Skeletal muscle cell (primary cell): ENCODE results near the gene CSGALNACT2.
A peak's percentile ranks its signal among the peaks of the same experiment; 100 is the strongest.

ENCODE experiments used
- DNase-seq: peaks from one replicate; pipeline ENCODE4 v3.0.0-alpha.2; 2010; ENCODE audit warnings: low read depth
- H3K4me3 ChIP-seq: 2 replicates; pipeline ENCODE4 v1.5.1; 2011; ENCODE audit warnings: low read depth, mild to moderate bottlenecking, control low read depth, low read length, moderate library complexity

CSGALNACT2 gene

DNA sequence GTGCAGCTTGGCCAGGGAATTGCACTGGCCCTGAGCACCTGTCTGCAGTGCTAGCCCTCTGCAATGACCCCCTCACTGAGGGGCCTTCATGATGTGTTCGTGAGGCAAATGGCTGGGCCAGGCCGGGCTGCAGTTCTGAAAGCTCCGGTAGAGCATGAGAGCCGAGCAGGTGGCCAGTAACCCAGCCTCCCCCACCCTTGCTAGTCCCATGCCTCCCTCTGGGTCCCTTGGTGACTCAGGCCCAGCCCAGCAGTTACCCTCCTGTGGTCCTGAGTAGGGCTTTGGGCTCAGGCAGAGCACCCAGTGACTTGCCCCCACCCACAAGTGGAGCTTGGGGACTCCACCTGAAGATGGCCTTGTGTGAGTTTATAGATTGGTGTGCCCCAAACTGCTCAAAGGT, 16.1 kb upstream of the CSGALNACT2 start:
- H3K4me3 ChIP-seq = no peak overlapping the region
- no peak for DNase-seq

DNA sequence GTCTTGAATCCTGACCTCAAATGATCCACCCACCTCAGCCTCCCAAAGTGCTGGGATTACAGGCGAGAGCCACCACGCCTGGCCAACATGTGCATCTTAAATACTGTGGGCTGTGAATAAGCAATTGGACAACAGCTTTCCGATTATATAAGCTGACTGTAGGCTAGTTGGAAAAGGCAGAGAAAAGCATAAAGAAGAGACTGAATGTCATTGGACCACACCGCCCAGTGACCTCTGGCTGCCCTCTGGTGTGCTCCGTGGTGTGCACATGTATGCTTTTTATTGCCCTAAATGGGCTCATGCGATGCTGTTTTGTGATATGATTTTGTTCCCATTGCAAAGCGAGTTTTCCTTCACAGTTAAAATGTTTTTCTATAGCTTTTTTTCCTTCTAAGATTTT, 15.4 kb upstream of the CSGALNACT2 start:
- DNase-seq = no peak
- H3K4me3 ChIP-seq = no peak overlapping the region

DNA sequence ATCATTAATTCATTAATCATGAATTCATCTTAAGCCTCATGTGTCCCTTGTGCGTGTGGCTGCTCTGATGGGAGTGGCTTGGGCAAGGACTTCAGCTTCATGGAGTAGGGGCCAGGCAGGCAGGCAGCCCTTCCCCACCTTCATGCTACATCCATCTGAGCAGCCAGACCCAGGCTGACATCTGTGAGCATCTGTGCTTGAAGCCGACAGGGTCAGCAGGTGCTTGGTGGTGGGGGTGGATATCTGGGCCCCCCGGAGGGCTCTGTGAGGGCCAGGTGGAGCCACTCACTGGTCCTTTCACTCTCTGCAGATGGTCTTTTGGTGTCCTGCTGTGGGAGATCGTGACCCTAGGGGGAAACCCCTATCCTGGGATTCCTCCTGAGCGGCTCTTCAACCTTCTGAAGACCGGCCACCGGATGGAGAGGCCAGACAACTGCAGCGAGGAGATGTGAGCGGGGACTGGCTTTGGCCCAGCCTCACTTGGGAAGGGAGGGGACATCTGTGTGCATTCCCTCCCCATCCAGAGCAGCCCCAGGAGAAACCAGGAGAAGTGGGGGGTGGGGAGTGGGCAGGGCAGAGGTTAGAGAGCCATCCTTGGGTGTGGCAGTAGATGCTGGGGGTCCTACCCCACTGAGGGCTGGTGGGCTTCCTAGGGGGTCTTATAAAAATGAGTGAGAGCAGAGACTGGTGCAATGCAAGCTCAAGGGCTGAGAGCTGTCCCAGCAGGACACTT, 14.7 kb upstream of the CSGALNACT2 start:
- DNase-seq = no peak
- no peak overlapping the region for H3K4me3 ChIP-seq

DNA sequence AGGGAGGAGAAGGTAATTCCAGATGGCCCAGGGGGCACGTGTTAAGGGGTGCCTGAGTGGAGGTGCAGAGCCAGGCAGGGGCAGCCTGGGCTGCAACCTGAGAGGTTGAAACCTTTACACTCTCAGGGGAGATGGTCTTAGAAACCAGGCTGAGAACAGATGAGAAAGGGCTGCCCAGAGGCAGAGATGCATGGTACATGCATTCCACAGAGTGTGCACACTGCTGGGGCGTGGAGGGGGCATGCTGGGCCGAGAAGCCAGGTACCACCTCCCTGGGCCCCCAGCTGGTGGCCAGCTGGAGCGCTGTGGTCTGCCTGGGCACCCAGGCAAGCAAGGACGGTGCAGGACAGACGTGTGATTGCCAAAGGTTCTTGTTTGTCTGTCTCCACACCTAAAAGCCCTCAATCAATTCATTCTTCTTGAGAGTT, 14.1 kb upstream of the CSGALNACT2 start:
- no peak overlapping the region for H3K4me3 ChIP-seq
- no peak for DNase-seq

DNA sequence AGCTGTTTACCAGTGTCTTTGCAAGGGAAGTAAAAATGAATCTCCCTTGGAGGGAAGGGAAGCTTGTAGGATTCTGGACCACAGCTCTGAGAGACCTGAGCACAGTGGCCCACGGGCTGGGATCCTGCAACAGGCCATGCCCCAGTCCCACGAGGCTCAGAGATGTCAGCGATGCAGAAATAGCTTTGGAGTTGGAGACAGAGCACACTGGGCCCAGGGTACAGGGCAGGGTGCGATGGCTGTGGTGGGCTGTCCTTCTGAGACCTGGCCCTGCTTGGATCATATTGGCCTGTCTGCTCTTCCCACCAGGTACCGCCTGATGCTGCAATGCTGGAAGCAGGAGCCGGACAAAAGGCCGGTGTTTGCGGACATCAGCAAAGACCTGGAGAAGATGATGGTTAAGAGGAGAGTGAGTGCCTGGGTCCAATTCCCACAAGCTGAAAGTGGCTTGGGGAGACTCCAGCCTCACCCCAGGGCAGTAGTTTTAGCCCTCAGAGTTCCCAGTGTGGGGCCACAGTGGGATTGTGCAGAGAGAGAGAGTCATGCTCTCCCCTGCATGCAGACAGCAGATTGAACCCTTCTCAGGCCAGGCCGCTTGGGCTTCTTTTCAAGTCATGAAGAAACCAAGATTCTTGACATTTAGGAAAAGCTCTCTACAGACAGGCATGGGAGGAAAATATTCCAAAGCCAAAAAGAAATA, 13.5 kb upstream of the CSGALNACT2 start:
- no peak for DNase-seq
- no peak overlapping the region for H3K4me3 ChIP-seq

DNA sequence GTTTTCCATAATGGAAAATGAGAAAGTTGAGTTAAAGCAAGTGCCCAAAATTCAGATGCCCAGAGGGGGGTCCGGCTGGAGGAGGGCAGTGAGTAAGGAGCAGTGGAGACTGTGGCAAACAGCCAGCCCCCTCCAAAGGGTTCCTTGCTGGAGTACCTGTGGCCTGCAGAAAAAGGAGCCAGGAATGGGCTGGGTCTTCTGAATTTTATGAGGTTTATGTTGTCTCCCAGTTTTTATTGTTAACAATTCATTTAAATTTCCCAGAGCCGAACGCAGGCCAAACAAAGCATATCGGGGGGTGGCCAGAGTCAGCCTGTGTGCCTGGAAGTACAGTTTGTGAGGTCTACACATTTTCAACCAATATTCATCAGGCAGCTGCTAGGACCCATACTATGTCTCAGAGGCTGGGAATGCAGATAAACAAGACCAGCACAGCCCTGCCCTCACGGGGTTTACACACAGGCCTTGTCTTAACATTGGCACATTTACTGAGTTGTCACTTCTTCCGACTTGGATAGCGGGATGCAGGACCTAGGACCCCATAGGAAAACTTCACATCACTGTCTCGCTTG, 12.9 kb upstream of the CSGALNACT2 start:
- no peak overlapping the region for H3K4me3 ChIP-seq
- no peak for DNase-seq

DNA sequence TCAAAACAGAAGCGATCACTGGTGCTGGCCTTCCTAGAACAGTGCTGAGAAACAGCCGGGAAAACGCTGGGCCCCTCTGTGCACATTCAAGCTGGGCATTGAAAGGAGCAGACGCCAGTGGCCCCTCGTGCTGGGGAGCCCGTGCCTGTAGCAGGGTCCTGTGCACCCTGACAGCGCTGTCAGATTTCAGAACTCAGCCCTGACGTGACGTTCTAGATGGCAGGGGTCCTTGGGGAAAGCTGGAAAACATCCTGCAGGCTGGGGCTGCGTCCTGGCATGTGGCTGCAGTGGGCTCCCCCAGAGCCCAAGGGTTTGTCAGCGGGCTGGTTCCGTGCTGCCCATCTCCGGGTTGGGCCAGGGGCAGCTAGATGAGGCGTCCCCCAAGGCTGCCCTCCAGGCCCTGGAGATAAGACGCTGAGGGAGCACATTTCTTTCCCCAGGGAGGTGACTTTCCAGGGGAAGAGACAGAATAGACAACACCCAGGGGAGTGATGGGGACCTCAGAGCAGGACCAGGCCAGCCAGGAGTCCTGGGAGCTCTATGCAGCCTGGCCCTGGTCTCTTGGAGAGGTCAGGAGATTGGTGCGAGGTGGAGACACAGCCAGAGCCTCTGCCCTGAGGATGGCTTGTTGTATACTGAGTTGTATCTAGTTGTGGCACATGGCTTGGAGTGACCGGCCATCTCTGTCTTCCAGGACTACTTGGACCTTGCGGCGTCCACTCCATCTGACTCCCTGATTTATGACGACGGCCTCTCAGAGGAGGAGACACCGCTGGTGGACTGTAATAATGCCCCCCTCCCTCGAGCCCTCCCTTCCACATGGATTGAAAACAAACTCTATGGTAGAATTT, 12.1 kb upstream of the CSGALNACT2 start:
- DNase-seq = no peak

DNA sequence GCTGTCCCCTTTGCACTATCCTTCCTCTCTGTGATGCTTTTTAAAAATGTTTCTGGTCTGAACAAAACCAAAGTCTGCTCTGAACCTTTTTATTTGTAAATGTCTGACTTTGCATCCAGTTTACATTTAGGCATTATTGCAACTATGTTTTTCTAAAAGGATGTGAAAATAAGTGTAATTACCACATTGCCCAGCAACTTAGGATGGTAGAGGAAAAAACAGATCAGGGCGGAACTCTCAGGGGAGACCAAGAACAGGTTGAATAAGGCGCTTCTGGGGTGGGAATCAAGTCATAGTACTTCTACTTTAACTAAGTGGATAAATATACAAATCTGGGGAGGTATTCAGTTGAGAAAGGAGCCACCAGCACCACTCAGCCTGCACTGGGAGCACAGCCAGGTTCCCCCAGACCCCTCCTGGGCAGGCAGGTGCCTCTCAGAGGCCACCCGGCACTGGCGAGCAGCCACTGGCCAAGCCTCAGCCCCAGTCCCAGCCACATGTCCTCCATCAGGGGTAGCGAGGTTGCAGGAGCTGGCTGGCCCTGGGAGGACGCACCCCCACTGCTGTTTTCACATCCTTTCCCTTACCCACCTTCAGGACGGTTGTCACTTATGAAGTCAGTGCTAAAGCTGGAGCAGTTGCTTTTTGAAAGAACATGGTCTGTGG, 11.4 kb upstream of the CSGALNACT2 start:
- no peak overlapping the region for H3K4me3 ChIP-seq
- DNase-seq = no peak

More for the DNA sequence above, 12.1 kb upstream of the CSGALNACT2 start:
- no peak overlapping the region for H3K4me3 ChIP-seq

DNA sequence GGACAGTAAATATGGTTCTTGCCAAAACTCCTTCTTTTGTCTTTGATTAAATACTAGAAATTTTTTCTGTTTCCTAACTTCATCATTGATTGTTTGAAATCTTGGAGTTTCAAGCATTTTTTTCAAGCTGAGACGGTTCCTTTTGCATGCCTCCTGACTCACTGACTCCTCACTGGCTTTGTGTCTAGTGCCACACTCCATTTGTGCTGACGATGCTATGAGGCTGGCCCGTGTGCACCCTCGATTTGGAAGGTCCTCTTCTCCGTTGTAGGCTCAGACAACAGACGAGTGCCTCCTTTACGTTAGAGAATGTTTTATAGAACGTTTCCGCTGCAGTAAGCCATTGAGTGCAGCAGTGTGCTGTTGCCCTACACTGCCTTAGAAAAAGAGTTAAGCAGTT, 10.8 kb upstream of the CSGALNACT2 start:
- DNase-seq = no peak

DNA sequence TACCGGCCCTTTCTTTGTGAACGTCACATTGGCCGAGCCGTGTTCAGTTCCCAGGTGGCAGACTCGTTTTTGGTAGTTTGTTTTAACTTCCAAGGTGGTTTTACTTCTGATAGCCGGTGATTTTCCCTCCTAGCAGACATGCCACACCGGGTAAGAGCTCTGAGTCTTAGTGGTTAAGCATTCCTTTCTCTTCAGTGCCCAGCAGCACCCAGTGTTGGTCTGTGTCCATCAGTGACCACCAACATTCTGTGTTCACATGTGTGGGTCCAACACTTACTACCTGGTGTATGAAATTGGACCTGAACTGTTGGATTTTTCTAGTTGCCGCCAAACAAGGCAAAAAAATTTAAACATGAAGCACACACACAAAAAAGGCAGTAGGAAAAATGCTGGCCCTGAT, 9.9 kb upstream of the CSGALNACT2 start:
- no peak for DNase-seq
- no peak overlapping the region for H3K4me3 ChIP-seq

More for the DNA sequence above, 10.8 kb upstream of the CSGALNACT2 start:
- no peak overlapping the region for H3K4me3 ChIP-seq

DNA sequence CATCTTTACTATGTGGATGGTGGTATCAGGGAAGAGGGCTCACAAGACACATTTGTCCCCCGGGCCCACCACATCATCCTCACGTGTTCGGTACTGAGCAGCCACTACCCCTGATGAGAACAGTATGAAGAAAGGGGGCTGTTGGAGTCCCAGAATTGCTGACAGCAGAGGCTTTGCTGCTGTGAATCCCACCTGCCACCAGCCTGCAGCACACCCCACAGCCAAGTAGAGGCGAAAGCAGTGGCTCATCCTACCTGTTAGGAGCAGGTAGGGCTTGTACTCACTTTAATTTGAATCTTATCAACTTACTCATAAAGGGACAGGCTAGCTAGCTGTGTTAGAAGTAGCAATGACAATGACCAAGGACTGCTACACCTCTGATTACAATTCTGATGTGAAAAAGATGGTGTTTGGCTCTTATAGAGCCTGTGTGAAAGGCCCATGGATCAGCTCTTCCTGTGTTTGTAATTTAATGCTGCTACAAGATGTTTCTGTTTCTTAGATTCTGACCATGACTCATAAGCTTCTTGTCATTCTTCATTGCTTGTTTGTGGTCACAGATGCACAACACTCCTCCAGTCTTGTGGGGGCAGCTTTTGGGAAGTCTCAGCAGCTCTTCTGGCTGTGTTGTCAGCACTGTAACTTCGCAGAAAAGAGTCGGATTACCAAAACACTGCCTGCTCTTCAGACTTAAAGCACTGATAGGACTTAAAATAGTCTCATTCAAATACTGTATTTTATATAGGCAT, 9.1 kb upstream of the CSGALNACT2 start:
- peak; percentile 95 for DNase-seq
- H3K4me3 ChIP-seq = no peak overlapping the region

DNA sequence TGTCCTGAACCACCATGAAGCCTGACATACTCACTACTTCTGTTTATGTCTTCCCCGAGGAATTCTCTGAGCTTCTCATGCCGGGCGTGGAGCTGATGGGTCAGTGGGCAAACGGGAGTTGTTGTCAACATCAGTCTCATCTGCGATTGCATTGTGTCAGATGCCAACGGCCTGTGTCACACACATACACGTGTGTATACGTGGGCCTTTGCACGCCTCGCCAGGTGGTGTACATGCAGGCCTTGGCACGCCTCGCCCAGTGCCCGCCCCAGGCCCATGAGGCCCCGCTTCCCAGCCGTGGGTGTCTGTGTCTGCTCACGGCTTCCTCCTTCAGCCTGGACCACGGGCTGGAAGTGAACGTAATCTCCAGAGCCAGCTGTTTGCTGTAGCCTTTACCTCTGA, 7.5 kb upstream of the CSGALNACT2 start:
- DNase-seq = no peak
- no peak overlapping the region for H3K4me3 ChIP-seq

DNA sequence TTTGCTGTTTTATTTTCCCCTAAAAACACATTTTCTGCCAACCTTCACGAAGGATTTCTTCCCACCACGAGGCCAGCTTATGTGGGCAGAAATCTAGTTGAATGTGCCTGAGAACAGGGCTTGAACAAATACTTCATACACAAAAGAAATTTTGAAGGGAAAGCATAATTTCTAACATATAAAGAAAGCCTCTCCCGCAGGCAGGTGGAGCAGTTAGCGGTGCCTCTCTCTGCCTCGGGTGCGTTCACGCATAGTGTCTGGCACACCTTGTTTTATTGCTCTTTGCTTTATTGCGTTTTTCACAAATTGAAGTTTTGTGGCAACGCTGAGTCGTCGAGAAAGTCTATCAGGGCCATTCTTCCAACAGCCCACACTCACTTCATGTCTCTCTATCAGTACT, 7.0 kb upstream of the CSGALNACT2 start:
- no peak for DNase-seq

DNA sequence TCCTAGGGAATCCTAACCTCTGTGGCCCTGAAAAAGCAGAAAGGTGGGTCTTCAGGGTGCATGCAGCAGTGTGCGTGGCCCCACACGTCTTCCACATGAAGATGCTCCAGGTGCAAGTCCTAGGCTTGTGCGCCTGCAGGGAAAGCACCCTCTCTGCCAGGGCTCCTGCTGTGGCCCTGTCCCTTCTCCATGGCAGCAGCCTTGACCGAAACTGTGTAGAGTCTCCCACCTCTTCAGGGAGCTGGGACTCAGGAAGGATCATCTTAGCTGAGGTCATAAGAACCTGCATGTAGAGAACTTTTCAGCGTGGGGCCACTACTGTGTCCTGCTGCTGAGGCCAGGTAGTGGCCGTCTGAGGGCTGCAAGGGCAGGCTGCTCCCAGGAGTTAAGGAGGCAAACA, 6.3 kb upstream of the CSGALNACT2 start:
- DNase-seq = no peak
- H3K4me3 ChIP-seq = no peak overlapping the region

More for the DNA sequence above, 7.0 kb upstream of the CSGALNACT2 start:
- H3K4me3 ChIP-seq = no peak overlapping the region

DNA sequence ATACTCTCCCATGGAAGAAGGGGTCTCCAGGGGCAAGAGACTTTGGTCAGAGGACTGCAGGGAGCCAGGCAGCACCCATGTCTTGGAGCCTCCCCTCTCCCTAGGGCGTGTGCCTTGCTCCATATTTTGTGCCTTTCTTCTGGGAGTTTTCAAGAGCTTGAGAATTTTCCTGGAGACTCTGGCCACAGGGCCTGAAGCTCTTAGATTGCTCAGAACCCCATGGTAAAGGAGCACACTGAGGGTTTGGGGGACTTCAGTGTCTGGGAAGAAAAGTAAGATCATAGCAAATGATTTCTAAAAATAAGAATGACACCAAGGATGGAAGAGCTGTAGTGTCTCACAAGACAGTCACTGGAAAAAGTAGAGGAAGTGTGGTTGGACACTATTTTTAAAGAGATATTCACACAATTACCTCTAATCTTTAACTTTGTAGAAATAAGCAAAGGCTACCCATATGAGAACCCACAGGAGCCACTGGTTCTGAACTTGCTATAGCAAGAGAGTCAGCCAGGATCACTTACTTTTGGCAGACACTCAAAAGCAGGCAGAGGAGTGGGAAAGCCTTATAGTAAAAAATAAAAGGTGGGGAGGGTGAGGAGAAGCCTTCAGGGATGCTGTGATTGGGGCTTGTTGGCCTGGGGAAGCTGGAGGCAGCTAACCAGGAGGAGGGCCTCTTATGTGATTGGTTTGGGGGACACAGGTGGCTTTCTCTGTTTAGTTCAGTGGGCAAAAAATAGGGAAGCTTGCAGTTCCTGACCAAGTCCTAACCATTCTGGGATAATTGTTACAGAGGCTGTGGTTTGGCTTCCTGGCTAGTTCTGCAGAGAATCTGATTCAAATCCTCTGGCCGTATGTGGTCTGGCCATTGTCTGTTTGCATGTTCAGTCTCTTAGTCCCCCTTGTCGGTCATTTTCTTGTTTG, 5.1 kb upstream of the CSGALNACT2 start:
- DNase-seq = no peak
- H3K4me3 ChIP-seq = no peak overlapping the region

DNA sequence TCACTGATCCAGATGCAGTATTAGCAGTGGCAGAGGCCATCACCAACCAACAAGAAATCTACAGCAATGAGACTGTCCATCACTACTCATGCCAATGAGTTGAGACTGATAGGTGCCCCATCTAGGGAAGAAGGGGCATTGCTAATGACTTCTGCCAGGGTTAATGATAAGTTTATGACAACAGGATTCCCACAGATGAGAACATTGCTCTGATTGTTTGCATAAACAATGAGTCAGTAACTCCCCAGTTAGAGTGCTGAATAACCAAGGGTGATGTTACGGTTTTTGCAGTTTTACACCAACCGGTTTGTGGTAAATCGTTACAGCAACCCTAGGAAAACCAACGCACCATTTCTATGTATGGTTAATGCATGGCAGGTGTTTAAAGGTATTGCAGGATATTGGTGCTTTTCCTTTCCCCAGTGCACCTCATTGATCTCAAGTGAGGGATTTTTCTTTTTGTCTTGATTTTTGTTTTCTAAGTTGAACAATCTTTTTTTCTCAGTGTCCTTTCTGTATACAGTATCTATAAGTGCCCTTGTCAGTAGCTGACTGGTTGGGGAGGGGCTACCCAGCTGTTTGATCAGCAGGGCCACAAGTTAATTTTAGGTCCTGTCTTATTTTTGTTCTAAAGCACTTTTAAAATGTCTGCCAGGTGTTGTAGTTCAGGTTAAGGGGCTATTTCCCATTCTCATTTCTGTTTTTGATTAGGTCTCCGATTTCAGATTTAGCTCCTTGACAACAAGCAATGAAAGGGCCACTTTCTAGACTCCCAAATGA, 3.9 kb upstream of the CSGALNACT2 start:
- no peak overlapping the region for H3K4me3 ChIP-seq
- no peak for DNase-seq

DNA sequence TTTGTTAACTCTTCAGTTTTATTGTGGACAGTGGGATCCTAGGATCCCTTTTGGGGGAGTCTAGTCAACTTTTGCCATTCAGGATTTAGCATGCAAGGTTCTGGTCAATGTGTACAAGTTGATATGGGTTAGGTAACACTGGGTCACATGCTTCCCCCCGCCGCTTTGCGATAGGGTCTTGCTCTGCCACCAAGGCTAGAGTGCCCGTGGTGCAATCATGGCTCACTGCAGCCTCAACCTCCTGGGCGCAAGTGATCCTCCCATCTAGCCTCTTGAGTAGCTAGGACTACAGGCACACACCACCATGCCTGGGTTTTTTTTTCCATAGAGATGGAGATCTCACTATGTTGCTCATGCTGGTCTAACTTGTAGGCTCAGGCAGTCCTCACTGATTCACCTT, 3.2 kb upstream of the CSGALNACT2 start:
- no peak for DNase-seq

More for the DNA sequence above, 3.2 kb upstream of the CSGALNACT2 start:
- H3K4me3 ChIP-seq = no peak overlapping the region
